K562 (cell line): Measurements from ENCODE around the gene FCSK. TPM values are rescaled to one million over a fixed set of nuclear protein-coding genes. Genes with fewer than 3 reads are reported as not detected.

ENCODE experiments used
- CREM ChIP-seq: IDR thresholded peaks from 2 replicates; pipeline ENCODE4 v1.6.1; 2014; ENCODE audit warnings: antibody characterized with exemption, low read depth
- DPF2 ChIP-seq: fragments of 450-650 bp; IDR thresholded peaks from 2 replicates; pipeline ENCODE4 v1.6.1; 2016
- MAZ ChIP-seq, 2 experiments: fragments of 450-650 bp in 1 of 2; sonication (generic) in 1 of 2; formaldehyde crosslinking; IDR thresholded peaks in 1 of 2; conservative IDR thresholded peaks in 1 of 2; 2 replicates each; pipeline versions ENCODE4 v1.4.0 to v1.5.0; 2020; ENCODE audit warnings: mild to moderate bottlenecking in 1 of 2, missing genetic modification reagents in 1 of 2
- NEUROD1 ChIP-seq: fragments of 150-350 bp; IDR thresholded peaks from 2 replicates; pipeline ENCODE4 v1.6.1; 2014; ENCODE audit warnings: borderline replicate concordance, low read length, low read depth; ENCODE audit not compliant: partially characterized antibody
- PHF8 ChIP-seq: fragments of 200-600 bp; sonication (generic); IDR thresholded peaks from 2 replicates; pipeline ENCODE4 v1.6.1; 2012; ENCODE audit warnings: mixed run types, mild to moderate bottlenecking, inconsistent platforms, low read length, moderate library complexity, borderline replicate concordance
- POLR2G ChIP-seq: fragments of 200-400 bp; formaldehyde crosslinking; IDR thresholded peaks from 2 replicates; pipeline ENCODE4 v1.6.1; 2017; ENCODE audit warnings: low read depth, mild to moderate bottlenecking, antibody characterized with exemption, low read length, moderate library complexity
- ZBTB26 ChIP-seq: fragments of 450-650 bp; formaldehyde crosslinking; IDR thresholded peaks from 2 replicates; pipeline ENCODE4 v1.4.0; 2022; ENCODE audit warnings: missing genetic modification characterization
- ZFP1 ChIP-seq: fragments of 450-650 bp; formaldehyde crosslinking; IDR thresholded peaks from 2 replicates; pipeline ENCODE4 v1.4.0; 2020; ENCODE audit warnings: mild to moderate bottlenecking, mixed read lengths
- ZNF644 ChIP-seq: fragments of 200-800 bp; sonication (Bioruptor generic); IDR thresholded peaks from 2 replicates; pipeline ENCODE4 v1.6.1; 2016; ENCODE audit warnings: low read depth, missing genetic modification characterization, missing compliant biosample characterization
- polyA plus RNA-seq, 8 experiments: library from polyadenylated mRNA; depleted of rRNA in 4 of 8; stranded (reverse) in 5 of 8; unstranded in 3 of 8; fragments of >200 nt; fragmentation: Nextera tagmentation in 2 of 8; fragmentation: Illumina TruSeq in 1 of 8; extraction: Ambion mirVana in 2 of 8; extraction: Trizol in 1 of 8; gene quantifications; 2 replicates each; pipeline versions ENCODE4 v1.2.1 to v1.2.3, GENCODE V29; 2011 to 2014; ENCODE audit warnings: inconsistent platforms in 1 of 8, missing spikeins in 1 of 8
- total RNA-seq, 7 experiments: library from RNA; depleted of rRNA in 6 of 7; stranded (reverse); fragments of >200 nt in 6 of 7; fragmentation: Illumina TruSeq in 2 of 7; extraction: Trizol in 2 of 7; gene quantifications; 2 replicates each; pipeline versions ENCODE4 v1.2.1 to v1.2.3, GENCODE V29; 2011 to 2021; ENCODE audit warnings: low replicate concordance in 1 of 7
- TF ChIP-seq, protein P1 (sequence below): fragments of 450-650 bp; formaldehyde crosslinking; conservative IDR thresholded peaks from 2 replicates; pipeline ENCODE4 v1.4.0; 2022; ENCODE audit warnings: mild to moderate bottlenecking, missing genetic modification characterization
- TF ChIP-seq, protein P2 (sequence below): fragments of 200-800 bp; sonication (Bioruptor generic); IDR thresholded peaks from 2 replicates; pipeline ENCODE4 v1.6.1; 2017; ENCODE audit warnings: missing genetic modification characterization, missing compliant biosample characterization
- TF ChIP-seq, protein P3 (sequence below): fragments of 450-650 bp; formaldehyde crosslinking; IDR thresholded peaks from 2 replicates; pipeline ENCODE4 v1.4.0; 2022; ENCODE audit warnings: mild to moderate bottlenecking, moderate library complexity
- TF ChIP-seq, protein P4 (sequence below), 2 experiments: fragments of 200-800 bp in 1 of 2; sonication (Bioruptor generic) in 1 of 2; sonication (generic) in 1 of 2; formaldehyde crosslinking in 1 of 2; IDR thresholded peaks in 1 of 2; conservative IDR thresholded peaks in 1 of 2; 2 replicates each; pipeline versions ENCODE4 v1.5.0 to v1.6.1; 2016 to 2020; ENCODE audit warnings: missing compliant biosample characterization in 1 of 2, missing genetic modification characterization in 1 of 2, missing genetic modification reagents in 1 of 2
- TF ChIP-seq, protein P5 (sequence below): fragments of 200-800 bp; sonication (Bioruptor generic); IDR thresholded peaks from 2 replicates; pipeline ENCODE4 v1.6.1; 2017; ENCODE audit warnings: missing genetic modification characterization, missing compliant biosample characterization

Gene FCSK
- total and polyA plus RNA-seq, 9 of the 15 experiments (the other 6 are each of a cell fraction or from before 2014, with no cell fraction given): 0.92 to 18.6 (median 8.3) TPM

GRCh38 chr16:70432723-70433457 lies 21.5 kb upstream of the FCSK start (continued):
- TF ChIP-seq, protein P1, sequence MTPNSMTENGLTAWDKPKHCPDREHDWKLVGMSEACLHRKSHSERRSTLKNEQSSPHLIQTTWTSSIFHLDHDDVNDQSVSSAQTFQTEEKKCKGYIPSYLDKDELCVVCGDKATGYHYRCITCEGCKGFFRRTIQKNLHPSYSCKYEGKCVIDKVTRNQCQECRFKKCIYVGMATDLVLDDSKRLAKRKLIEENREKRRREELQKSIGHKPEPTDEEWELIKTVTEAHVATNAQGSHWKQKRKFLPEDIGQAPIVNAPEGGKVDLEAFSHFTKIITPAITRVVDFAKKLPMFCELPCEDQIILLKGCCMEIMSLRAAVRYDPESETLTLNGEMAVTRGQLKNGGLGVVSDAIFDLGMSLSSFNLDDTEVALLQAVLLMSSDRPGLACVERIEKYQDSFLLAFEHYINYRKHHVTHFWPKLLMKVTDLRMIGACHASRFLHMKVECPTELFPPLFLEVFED (CRISPR knock-in tag): peak; percentile 89
- TF ChIP-seq PHF8: peak; percentile 19; the same call in 1 of the 2 replicates
- TF ChIP-seq, protein P2, sequence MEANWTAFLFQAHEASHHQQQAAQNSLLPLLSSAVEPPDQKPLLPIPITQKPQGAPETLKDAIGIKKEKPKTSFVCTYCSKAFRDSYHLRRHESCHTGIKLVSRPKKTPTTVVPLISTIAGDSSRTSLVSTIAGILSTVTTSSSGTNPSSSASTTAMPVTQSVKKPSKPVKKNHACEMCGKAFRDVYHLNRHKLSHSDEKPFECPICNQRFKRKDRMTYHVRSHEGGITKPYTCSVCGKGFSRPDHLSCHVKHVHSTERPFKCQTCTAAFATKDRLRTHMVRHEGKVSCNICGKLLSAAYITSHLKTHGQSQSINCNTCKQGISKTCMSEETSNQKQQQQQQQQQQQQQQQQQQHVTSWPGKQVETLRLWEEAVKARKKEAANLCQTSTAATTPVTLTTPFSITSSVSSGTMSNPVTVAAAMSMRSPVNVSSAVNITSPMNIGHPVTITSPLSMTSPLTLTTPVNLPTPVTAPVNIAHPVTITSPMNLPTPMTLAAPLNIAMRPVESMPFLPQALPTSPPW: no peak; the same call in 1 of the 2 replicates
- TF ChIP-seq ZNF644 (tag): peak; percentile 71; the same call in 1 of the 2 replicates
- 0 out of 2 replicates have a peak, but pooled peaks have one; percentile 39 for TF ChIP-seq ZBTB26 (CRISPR knock-in tag)
- TF ChIP-seq MAZ (CRISPR knock-in tag; conservative IDR thresholded peaks at IDR 0.05 in 1 of 2, IDR thresholded peaks at IDR 0.05 in 1 of 2): peak; percentile 36 to 68; a peak in 3 of 4 replicates
- TF ChIP-seq, protein P3, sequence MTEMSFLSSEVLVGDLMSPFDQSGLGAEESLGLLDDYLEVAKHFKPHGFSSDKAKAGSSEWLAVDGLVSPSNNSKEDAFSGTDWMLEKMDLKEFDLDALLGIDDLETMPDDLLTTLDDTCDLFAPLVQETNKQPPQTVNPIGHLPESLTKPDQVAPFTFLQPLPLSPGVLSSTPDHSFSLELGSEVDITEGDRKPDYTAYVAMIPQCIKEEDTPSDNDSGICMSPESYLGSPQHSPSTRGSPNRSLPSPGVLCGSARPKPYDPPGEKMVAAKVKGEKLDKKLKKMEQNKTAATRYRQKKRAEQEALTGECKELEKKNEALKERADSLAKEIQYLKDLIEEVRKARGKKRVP (CRISPR knock-in tag): peak; percentile 53; the same call in 1 of the 2 replicates
- TF ChIP-seq NEUROD1: peak; percentile 29
- TF ChIP-seq, protein P4, sequence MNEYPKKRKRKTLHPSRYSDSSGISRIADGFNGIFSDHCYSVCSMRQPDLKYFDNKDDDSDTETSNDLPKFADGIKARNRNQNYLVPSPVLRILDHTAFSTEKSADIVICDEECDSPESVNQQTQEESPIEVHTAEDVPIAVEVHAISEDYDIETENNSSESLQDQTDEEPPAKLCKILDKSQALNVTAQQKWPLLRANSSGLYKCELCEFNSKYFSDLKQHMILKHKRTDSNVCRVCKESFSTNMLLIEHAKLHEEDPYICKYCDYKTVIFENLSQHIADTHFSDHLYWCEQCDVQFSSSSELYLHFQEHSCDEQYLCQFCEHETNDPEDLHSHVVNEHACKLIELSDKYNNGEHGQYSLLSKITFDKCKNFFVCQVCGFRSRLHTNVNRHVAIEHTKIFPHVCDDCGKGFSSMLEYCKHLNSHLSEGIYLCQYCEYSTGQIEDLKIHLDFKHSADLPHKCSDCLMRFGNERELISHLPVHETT (CRISPR knock-in tag; conservative IDR thresholded peaks at IDR 0.05 in 1 of 2, IDR thresholded peaks at IDR 0.05 in 1 of 2): 0 out of 4 replicates have a peak, but pooled peaks of 1 of the 2 experiments have one; percentile 14
- TF ChIP-seq POLR2G: peak; percentile 53
- TF ChIP-seq ZFP1 (CRISPR knock-in tag): 0 out of 2 replicates have a peak, but pooled peaks have one; percentile 20
- TF ChIP-seq DPF2: 0 out of 2 replicates have a peak, but pooled peaks have one; percentile 27
- TF ChIP-seq, protein P5, sequence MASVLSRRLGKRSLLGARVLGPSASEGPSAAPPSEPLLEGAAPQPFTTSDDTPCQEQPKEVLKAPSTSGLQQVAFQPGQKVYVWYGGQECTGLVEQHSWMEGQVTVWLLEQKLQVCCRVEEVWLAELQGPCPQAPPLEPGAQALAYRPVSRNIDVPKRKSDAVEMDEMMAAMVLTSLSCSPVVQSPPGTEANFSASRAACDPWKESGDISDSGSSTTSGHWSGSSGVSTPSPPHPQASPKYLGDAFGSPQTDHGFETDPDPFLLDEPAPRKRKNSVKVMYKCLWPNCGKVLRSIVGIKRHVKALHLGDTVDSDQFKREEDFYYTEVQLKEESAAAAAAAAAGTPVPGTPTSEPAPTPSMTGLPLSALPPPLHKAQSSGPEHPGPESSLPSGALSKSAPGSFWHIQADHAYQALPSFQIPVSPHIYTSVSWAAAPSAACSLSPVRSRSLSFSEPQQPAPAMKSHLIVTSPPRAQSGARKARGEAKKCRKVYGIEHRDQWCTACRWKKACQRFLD (CRISPR knock-in tag): 0 out of 2 replicates have a peak, but pooled peaks have one; percentile 12
- TF ChIP-seq CREM: 0 out of 2 replicates have a peak, but pooled peaks have one; percentile 2
